ACHN (cell line): ENCODE measurements around the gene WDR44.

ENCODE experiments used
- DNase-seq: peaks from one replicate; pipeline ENCODE4 v3.0.0-alpha.2; 2015
- in situ Hi-C: cut with HindIII; loops from 2 replicates; pipeline ENCODE4 v1.10.0; 2017; ENCODE audit warnings: low sequenced_read_pairs, low pct_ligation_motif_present, low pct_unique_long_range_greater_than_20kb

WDR44 gene

DNA sequence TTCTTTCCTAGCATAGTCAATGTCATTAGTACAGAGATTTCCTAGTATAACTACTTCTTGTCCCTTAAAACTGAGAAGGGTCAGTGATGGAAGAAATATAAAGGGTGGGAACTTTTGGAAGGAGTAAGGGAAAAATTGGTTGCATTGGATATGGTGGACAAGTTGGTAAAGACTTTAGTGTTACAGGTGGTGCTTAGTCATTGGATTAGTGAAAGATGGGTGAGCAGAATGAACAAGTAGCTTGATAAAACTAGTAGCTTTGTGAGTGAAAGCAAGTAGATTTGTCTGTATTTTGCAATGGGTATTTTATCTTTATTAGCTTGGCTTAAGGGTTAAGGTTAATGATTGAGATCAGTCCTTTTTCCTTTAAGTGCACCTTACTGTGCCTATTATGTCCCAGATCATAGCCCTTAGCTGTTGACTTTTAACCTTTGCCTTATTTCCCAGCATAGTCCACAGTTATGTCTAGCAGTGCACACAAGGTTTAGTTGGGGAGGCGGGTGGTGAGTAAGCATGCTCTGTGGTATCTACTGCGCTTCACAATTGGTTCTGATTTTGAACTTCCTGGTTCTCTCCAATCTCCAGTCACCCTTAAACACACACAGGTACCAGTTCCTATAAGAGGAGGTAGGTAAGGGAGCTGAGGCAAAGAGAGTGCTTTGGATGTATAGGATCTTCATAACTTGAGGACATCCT, 9.5 kb downstream of the WDR44 start:
- no peak for DNase-seq
- in situ Hi-C loops, result no loop called here

DNA sequence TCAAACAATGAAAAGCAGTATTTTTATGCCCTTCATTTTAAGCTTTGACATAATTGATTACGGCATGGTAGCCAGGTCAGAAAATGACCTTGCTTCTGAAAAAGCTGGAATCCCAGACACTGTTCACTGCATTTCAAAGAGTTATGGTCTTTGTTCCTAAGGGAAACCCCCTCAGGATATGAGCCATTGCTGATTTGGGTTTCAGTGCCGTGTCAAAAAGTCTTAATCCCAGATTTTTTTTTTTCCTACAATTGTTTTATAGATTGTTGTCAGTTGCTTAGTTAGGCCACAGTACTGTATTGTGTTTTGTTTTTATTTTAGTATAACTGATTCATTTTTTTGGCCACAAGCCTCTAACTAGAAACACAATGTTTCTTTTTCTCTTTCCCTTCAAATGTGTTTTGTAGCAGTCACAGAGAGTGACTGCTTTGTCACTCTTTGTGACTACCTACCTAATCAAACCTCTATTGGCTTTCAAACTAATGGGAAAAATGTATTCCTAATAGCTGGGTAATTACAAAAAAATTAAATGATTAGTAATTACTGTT, 10.3 kb downstream of the WDR44 start:
- DNase-seq, result no peak
- in situ Hi-C loops, result no loop called here

DNA sequence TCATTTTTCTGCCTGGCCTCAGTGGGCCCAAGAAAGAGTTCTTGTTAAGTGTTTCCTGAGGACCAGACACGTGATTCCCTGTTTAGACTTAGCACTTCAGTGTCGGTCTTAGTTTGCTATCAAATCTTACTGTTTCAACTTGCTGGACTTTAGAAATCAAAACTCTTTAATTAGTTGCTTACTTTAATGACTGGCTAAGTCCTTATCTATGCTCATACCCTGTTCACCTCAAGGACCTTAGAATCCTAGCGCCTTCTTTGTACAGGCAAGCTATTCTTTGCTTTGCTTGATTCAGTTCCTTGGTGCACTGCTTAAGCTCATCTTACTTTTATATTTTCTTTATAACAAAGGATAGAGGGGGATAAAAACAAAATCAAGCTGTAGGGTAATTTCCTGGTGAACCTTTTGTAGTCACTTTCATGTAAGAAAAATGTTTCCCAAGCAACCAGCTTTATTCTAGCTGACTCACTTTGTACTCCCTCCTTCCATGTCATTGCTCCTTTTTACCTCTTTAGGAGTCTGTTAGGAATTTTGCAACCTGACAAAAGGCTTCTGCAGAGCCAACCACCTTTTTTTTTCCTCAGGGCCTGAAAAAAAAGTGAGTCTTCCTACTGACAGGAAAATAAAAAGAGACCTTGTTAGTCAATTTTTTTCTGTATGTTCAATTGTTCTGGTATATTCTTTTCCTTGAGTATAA, 14.7 kb downstream of the WDR44 start:
- no peak for DNase-seq
- in situ Hi-C loops, result no loop called here

DNA sequence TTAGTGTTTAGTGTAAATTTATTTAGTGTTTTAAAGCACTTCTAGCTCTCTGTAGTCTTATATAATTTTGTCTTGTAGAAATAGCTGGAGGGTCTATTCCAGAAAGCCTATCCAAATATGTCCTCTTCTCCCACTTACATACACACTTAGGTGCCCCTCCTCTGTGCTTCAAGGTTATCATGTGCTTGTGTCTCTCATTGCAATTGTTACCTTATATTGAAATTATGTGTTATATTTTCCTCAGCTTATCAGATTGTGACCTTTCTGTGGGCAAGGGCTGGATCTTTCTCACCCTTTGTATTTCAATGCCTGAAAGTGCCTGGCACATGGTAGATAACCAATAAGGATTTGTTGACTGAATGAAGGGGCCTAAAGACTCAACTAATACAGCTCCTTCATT, 18.4 kb downstream of the WDR44 start:
- in situ Hi-C loops, result no loop called here
- no peak for DNase-seq

DNA sequence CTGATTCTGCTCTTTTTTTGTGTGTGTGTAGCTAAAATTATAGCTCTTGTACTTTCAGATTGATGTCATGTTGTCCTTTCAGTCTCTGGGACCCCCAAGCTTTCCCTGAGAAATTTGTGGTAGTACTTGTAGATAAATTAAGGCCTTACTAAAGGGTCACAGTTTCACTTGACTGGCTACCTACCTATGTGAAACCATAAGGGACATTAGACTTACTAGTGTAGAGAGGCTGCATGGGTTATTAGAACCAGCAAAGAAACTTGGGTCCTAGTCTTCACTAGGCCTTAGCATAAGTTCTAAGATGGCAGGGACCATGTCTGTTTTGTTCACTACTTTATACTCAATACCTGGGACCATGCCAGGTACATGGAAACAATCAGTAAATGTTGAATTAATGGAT, 21.4 kb downstream of the WDR44 start:
- DNase-seq, result no peak
- in situ Hi-C loops, result no loop called here

- no peak for DNase-seq
- in situ Hi-C loops, result no loop called here
These were observed 22.5 kb downstream of the WDR44 start for GRCh38 chrX:118368398-118368797.

GRCh38 chrX:118370921-118371624, 25.2 kb downstream of the WDR44 start:
- no peak for DNase-seq
- in situ Hi-C loops, result no loop called here

DNA sequence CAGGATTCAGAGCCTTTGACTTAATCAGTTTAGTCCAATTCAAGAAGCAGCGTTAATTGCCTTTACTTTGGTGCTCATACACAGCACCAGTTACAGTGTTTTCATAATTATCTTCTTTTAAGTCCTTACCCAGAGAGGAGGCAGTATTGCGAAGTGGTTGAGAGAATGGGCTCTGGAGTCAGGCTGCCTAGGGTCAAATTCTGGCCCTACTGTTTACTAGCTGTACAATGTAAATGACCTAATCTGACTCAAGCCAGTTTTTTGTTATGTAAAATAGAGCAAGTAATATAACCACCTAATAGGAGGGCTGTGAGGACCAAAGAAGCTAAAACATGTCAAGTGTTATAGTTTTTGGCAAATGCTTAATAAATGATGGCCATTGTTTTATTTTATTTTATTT, 27.6 kb downstream of the WDR44 start:
- no peak for DNase-seq
- in situ Hi-C loops, result no loop called here

- in situ Hi-C loops, result no loop called here
- peak; percentile 0 for DNase-seq
These were observed 37.2 kb downstream of the WDR44 start for GRCh38 chrX:118383120-118383519.

GRCh38 chrX:118392716-118393115, 46.8 kb downstream of the WDR44 start:
- DNase-seq, result no peak
- in situ Hi-C loops, result no loop called here

DNA sequence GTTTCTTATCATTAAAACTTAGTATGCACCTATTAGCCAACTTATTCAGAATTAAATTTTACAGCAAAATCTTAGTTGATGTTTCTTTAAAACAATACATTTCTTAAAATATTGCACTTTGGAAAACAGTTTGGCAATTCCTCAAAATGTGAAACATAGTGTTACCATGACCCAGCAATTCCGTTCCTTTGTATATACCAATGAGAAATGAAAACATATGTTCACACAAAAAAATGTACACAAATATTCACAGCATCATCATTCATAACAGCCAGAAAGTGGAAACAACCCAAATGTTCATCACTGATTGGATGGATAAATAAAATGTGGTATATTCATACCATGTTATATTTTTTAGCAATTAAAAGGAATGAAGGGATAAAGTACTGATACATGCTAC, 50.2 kb downstream of the WDR44 start:
- no peak for DNase-seq
- in situ Hi-C loops, result no loop called here

GRCh38 chrX:118418811-118419251, 72.9 kb downstream of the WDR44 start:
- in situ Hi-C loops, result no loop called here
- DNase-seq, result no peak

- in situ Hi-C loops, result no loop called here
- DNase-seq, result peak; percentile 36
These were observed 74.6 kb downstream of the WDR44 start for GRCh38 chrX:118420462-118420861.

DNA sequence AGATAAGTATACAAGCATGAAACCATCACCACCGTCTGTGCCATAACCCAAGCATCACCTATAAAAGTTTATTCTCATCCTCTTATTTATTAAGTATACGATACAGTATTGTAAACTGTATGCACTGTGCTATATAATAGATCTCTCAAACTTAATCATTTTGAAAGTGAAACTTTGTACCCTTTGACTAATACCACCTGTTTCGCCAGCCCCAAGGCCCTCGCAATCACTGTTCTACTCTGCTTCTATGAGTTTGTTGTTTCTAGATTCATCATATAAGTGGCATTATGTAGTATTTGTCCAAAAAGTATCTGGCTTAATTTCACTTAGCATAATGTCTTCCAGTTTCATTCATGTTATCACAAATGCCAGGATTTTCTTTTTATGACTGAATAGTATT, 77.7 kb downstream of the WDR44 start:
- in situ Hi-C loops, result no loop called here
- no peak for DNase-seq

- no peak for DNase-seq
- in situ Hi-C loops, result no loop called here
These were observed 86.9 kb downstream of the WDR44 start for GRCh38 chrX:118432799-118433198.

- in situ Hi-C loops, result no loop called here
- DNase-seq, result no peak
These were observed 91.4 kb downstream of the WDR44 start for GRCh38 chrX:118437283-118437682.

DNA sequence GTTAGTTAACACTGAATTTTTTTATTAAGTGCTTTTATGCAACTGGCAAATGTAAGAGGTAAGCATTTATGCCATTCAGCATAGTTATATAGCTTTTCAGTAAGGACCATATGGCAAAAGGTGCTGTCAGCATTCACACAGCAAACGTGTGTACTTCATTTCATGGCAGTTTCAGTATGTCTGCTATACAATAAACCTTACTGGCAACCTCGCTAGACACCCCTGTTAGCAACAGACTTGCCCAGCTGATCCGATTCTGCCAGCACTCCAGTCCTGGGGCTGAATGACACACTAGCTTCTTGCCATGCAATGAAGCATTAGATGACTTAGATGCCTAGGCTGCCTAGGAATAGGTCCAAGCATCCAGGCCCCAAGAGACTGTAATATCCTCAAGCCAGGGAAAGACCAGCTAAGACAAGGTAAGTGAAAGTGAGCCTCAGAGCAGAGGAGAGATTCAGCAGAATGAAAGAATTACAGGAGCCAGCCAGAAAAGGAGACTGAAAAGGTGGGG, 102.4 kb downstream of the WDR44 start:
- DNase-seq, result no peak
- in situ Hi-C loops, result no loop called here

GRCh38 chrX:118455013-118455412, 109.1 kb downstream of the WDR44 start:
- in situ Hi-C loops, result no loop called here
- DNase-seq, result no peak

DNA sequence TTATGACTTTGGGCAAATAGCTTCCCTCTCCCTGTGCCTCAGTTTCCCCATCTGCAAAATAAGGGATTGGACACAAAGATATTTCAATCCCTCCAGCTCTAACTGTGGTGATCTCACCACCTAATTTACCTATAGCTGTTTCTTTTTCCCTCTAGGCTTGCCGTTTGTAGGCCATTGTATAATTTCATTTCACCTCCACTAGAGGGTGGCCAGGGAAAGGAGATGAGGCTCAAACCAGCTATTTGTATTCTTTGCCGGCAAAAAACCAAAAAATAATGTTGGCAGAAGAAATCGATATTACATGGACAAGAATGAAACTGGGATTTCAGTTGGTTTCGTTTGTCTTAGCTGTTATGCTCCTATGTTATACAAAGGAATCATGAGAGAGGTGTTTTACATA, 113.6 kb downstream of the WDR44 start:
- DNase-seq, result peak; percentile 38
- in situ Hi-C loops, result no loop called here
